T-cell (primary cell): Measurements from ENCODE around the gene SH3PXD2B. TPM values are rescaled to one million over a fixed set of nuclear protein-coding genes. Genes with fewer than 3 reads are reported as not detected.

Source experiments
- ATAC-seq, 4 experiments: fragments of 200-7000 bp in 3 of 4; fragments of 150-1000 bp in 1 of 4; cut with Tn5 transposase; replicated peaks in 1 of 4; 1 replicate in 3 of 4; 2 replicates in 1 of 4; pipeline ENCODE4 v1.10.0; 2021; ENCODE audit warnings: moderate library complexity in 3 of 4, mild to moderate bottlenecking in 2 of 4, moderate number of reproducible peaks in 1 of 4
- CTCF ChIA-PET, 2 donors: fragments of 300-600 bp; sonication (Branson Sonifier 250); formaldehyde crosslinking; loops; one replicate each; lab custom pipeline; 2022; ENCODE audit warnings: antibody characterized with exemption in 2 of 2; lab: Charles Lee
- POLR2A ChIA-PET, 2 donors: fragments of 300-600 bp; sonication (Branson Sonifier 250); formaldehyde crosslinking; loops; one replicate each; lab custom pipeline; 2022; ENCODE audit warnings: antibody characterized with exemption in 2 of 2; lab: Charles Lee
- DNase-seq, 35 experiments: peaks; one replicate each; pipeline versions ENCODE4 v3.0.0 to v3.0.0-alpha.2; 2013 to 2023
- H3K27ac ChIP-seq: one replicate; pipeline ENCODE4 v1.5.1; 2013; ENCODE audit warnings: low read length
- H3K27me3 ChIP-seq, 2 experiments: replicated peaks in 1 of 2; 1 replicate in 1 of 2; 2 replicates in 1 of 2; pipeline versions ENCODE4 v1.6.1 to v1.7.0; 2013; ENCODE audit warnings: low read length in 1 of 2, mixed read lengths in 1 of 2; ENCODE audit not compliant: control insufficient read depth in 2 of 2, insufficient read depth in 2 of 2; ENCODE audit errors: extremely low read depth in 1 of 2
- H3K36me3 ChIP-seq, 2 donors: 1 replicate in 1 of 2; 2 replicates in 1 of 2; pipeline versions ENCODE4 v1.6.1 to v1.7.0; 2013; ENCODE audit warnings: low read length in 1 of 2; ENCODE audit not compliant: control insufficient read depth in 2 of 2, insufficient read depth in 1 of 2; ENCODE audit errors: extremely low read depth in 1 of 2
- H3K4me1 ChIP-seq, 2 experiments: 1 replicate in 1 of 2; 2 replicates in 1 of 2; pipeline versions ENCODE4 v1.6.1 to v1.7.0; 2013; ENCODE audit warnings: low read length in 2 of 2, mixed read lengths in 1 of 2; ENCODE audit not compliant: insufficient read depth in 2 of 2, control insufficient read depth in 1 of 2; ENCODE audit errors: extremely low read depth in 1 of 2
- H3K4me3 ChIP-seq, 2 donors: 1 replicate in 1 of 2; 2 replicates in 1 of 2; pipeline versions ENCODE4 v1.5.1 to v1.7.0; 2013; ENCODE audit warnings: mild to moderate bottlenecking in 2 of 2, low read length in 1 of 2, moderate library complexity in 1 of 2; ENCODE audit not compliant: control insufficient read depth in 1 of 2; ENCODE audit errors: extremely low read depth in 1 of 2
- H3K9me3 ChIP-seq: 2 replicates; pipeline ENCODE4 v1.7.0; 2013
- H3K27ac Mint-ChIP-seq, 2 donors: one replicate each; pipeline ENCODE4 v1.8.0; 2020 to 2021; ENCODE audit warnings: mild to moderate bottlenecking in 2 of 2, mixed read lengths in 2 of 2
- H3K27me3 Mint-ChIP-seq, 2 donors: one replicate each; pipeline ENCODE4 v1.8.0; 2021 to 2022; ENCODE audit warnings: mixed read lengths in 2 of 2
- H3K36me3 Mint-ChIP-seq: one replicate; pipeline ENCODE4 v1.8.0; 2021; ENCODE audit warnings: mixed read lengths
- H3K4me1 Mint-ChIP-seq, 3 donors: one replicate each; pipeline ENCODE4 v1.8.0; 2020 to 2022; ENCODE audit warnings: mixed read lengths in 3 of 3, mild to moderate bottlenecking in 1 of 3
- H3K4me3 Mint-ChIP-seq, 3 donors: one replicate each; pipeline ENCODE4 v1.8.0; 2020 to 2022; ENCODE audit warnings: mild to moderate bottlenecking in 3 of 3, mixed read lengths in 3 of 3, moderate library complexity in 3 of 3
- H3K9me3 Mint-ChIP-seq, 3 donors: one replicate each; pipeline ENCODE4 v1.8.0; 2020 to 2022; ENCODE audit warnings: mixed read lengths in 3 of 3
- WGBS: methylation state at CpG from one replicate; pipeline ENCODE4 v1.1.5; 2013; ENCODE audit warnings: missing lambda C conversion rate; ENCODE audit not compliant: insufficient coverage; 5-methylcytosine and 5-hydroxymethylcytosine counted together
- total RNA-seq, 35 experiments: library from RNA in 6 of 35; stranded (reverse) in 6 of 35; fragments of 120-200 nt in 1 of 35; gene quantifications; one replicate each; pipeline versions ENCODE4 v1.2.1 to v1.2.4 and lab custom pipeline; 2013 to 2026

SH3PXD2B gene
- total RNA-seq, 5 donors from 2014 or later (not counting 1 experiment from before 2014, with no cell fraction given): 0.15 to 0.69 (median 0.38) TPM

GRCh38 chr5:172380987-172381643, 73.2 kb downstream of the SH3PXD2B start:
- Histone ChIP-seq H3K27ac (no peak overlapping the region), H3K9me3 (no peaks in the 10 kb centered on the region), H3K4me3 (no peak overlapping the region), H3K36me3 (no peaks in the 10 kb centered on the region), H3K27me3 (peaks cover 0 to 10% of the 10 kb centered on the region in 2 experiments), H3K4me1 (no peaks in the 10 kb centered on the region)
- Mint-ChIP-seq H3K9me3 (no peaks in the 10 kb centered on the region), H3K36me3 (no peaks in the 10 kb centered on the region), H3K27ac (no peak overlapping the region), H3K4me1 (no peaks in the 10 kb centered on the region), H3K4me3 (no peak overlapping the region), H3K27me3 (no peaks in the 10 kb centered on the region)
- DNase-seq: no peak
- WGBS: 93% methylated on average over 18 of the region's 21 CpGs
- no peak for ATAC-seq
- ChIA-PET POLR2A (no interaction called here), CTCF (interaction anchor here in 1 of 2 donors (0.5 kb wide), 1 partner anchor 69 kb away, joined by 3 read pairs; no protein-coding TSS in a partner anchor)

DNA sequence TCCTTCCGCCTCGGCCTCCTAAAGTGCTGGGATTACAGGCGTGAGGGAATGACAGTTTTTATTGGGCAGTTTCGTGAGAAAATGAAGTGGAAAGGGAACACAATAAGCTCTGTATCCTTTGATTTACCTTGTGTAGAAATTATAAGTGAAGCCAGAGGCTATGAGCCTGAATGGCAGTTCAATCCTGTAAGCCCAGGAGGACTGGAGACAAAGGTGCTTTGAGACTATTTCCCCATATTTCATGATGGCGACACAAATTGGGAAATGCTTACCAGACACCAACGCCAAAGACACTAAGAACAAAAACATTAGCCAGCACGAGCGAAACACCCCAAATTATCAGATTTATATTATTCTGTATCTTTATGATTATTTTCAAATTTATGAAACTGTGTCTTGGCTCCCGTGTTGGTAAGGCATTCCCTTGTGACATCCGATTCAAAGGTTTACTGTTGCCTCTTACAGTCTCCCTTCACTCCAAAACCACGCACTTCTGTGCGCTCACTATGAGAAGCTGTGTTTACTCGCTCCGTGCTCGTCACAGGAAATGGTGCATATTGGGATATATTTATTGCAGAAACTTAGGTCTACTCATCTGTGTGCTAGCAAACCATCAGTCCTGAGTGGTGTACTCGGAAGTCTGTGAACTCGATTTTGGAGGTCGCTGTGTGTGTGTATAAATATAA, 73.9 kb downstream of the SH3PXD2B start:
- POLR2A ChIA-PET: no interaction called here
- Mint-ChIP-seq H3K27ac (no peak overlapping the region), H3K4me3 (no peak overlapping the region), H3K9me3 (no peaks in the 10 kb centered on the region), H3K27me3 (no peaks in the 10 kb centered on the region), H3K36me3 (no peaks in the 10 kb centered on the region), H3K4me1 (no peaks in the 10 kb centered on the region)
- CTCF ChIA-PET: no interaction called here
- Histone ChIP-seq H3K27me3 (peaks cover 0 to 10% of the 10 kb centered on the region in 2 experiments), H3K27ac (no peak overlapping the region), H3K9me3 (no peaks in the 10 kb centered on the region), H3K4me1 (no peaks in the 10 kb centered on the region), H3K4me3 (no peak overlapping the region), H3K36me3 (no peaks in the 10 kb centered on the region)
- WGBS: 69% methylated on average over 4 of the region's 18 CpGs
- no peak for ATAC-seq
- DNase-seq: no peak

- H3K4me3 ChIP-seq: no peak overlapping the region
- H3K4me1 ChIP-seq: no peaks in the 10 kb centered on the region
- Mint-ChIP-seq H3K9me3 (no peaks in the 10 kb centered on the region), H3K36me3 (no peaks in the 10 kb centered on the region), H3K27me3 (no peaks in the 10 kb centered on the region), H3K4me3 (no peak overlapping the region), H3K4me1 (no peaks in the 10 kb centered on the region), H3K27ac (no peak overlapping the region)
- H3K36me3 ChIP-seq: no peaks in the 10 kb centered on the region
- ATAC-seq (no peak), DNase-seq (no peak)
- ChIA-PET CTCF (interaction anchor here in 1 of 2 donors (0.7 kb wide), 1 partner anchor 8 kb away, joined by 3 read pairs; no protein-coding TSS in a partner anchor), POLR2A (interaction anchor here in 1 of 2 donors (0.5 to 0.6 kb wide), 2 partner anchors 129 to 467 kb away, joined by 3 to 5 read pairs; no protein-coding TSS in a partner anchor)
- peaks cover 0 to 10% of the 10 kb centered on the region in 2 experiments for H3K27me3 ChIP-seq
- no peaks in the 10 kb centered on the region for H3K9me3 ChIP-seq
- 100% methylated on average over 1 of the region's 3 CpGs for WGBS
- H3K27ac ChIP-seq: no peak overlapping the region
Observed at GRCh38 chr5:172379481-172379880, 74.8 kb downstream of the SH3PXD2B start.

- H3K9me3 Mint-ChIP-seq: no peaks in the 10 kb centered on the region
- peaks cover 3% of the 10 kb centered on the region in 2 donors for H3K27me3 Mint-ChIP-seq
- CTCF ChIA-PET: no interaction called here
- Histone ChIP-seq H3K27me3 (peaks cover 0 to 10% of the 10 kb centered on the region in 2 experiments), H3K9me3 (no peaks in the 10 kb centered on the region), H3K4me1 (no peaks in the 10 kb centered on the region), H3K27ac (no peak overlapping the region), H3K4me3 (no peak overlapping the region), H3K36me3 (no peaks in the 10 kb centered on the region)
- no peak for DNase-seq
- WGBS: 24% methylated on average over 4 of the region's 4 CpGs
- no peak overlapping the region for H3K4me3 Mint-ChIP-seq
- POLR2A ChIA-PET: interaction anchor here in 1 of 2 donors (0.5 kb wide), 1 partner anchor 9 kb away, joined by 3 read pairs; no protein-coding TSS in a partner anchor
- ATAC-seq: no peak
- H3K4me1 Mint-ChIP-seq: no peaks in the 10 kb centered on the region
- no peaks in the 10 kb centered on the region for H3K36me3 Mint-ChIP-seq
- no peak overlapping the region for H3K27ac Mint-ChIP-seq
Observed at GRCh38 chr5:172377856-172378255, 76.5 kb downstream of the SH3PXD2B start.

DNA sequence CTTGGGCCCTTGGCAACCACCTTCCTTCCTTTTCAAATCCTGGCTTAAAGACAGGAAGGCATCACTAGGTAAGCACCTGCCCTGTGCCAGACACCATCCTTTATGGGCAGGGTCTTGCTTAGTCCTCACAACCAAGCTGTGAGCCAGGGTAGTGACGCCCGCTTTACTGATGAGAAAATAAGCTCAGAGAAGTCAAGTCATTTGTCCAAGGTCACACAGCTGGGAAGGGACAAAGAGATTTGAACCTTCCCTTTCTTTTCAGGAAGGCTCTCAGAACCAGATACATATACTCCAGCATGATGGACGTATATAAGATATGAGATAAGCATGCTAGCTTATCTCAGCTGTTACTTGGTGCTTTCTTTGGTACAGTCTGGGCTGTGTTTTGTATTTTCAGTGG, 76.9 kb downstream of the SH3PXD2B start:
- ATAC-seq (no peak), DNase-seq (no peak)
- Mint-ChIP-seq H3K4me3 (no peak overlapping the region), H3K9me3 (no peaks in the 10 kb centered on the region), H3K36me3 (no peaks in the 10 kb centered on the region), H3K27ac (no peak overlapping the region), H3K4me1 (no peaks in the 10 kb centered on the region), H3K27me3 (peaks cover 3% of the 10 kb centered on the region in 2 donors)
- Histone ChIP-seq H3K9me3 (no peaks in the 10 kb centered on the region), H3K4me3 (no peak overlapping the region), H3K36me3 (no peaks in the 10 kb centered on the region), H3K4me1 (no peaks in the 10 kb centered on the region), H3K27ac (no peak overlapping the region), H3K27me3 (peaks cover 0 to 10% of the 10 kb centered on the region in 2 experiments)
- POLR2A ChIA-PET: interaction anchor here in 1 of 2 donors (0.5 kb wide), 1 partner anchor 10 kb away, joined by 3 read pairs; no protein-coding TSS in a partner anchor
- CTCF ChIA-PET: no interaction called here
- WGBS: 82% methylated on average over 2 of the region's 3 CpGs

DNA sequence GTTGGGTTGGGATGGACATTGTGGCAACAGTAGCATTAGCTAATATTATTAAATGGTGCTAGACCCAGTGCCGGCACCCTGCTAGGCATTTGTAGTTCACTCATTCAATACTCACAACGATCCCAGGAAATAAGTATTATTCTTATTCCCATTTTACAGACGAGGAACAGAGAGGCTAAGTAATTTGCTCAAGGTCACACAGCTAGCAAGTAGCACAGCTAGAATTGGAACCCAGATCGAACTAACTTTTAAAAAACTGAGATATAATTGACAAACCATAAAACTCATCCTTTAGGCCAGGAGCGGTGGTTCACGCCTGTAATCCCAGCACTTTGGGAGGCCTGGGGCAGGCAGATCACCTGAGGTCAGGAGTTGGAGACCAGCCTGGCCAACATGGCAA, 79.5 kb downstream of the SH3PXD2B start:
- DNase-seq (no peak), ATAC-seq (no peak)
- peaks cover 0 to 8% of the 10 kb centered on the region in 2 experiments for H3K27me3 ChIP-seq
- H3K9me3 ChIP-seq: no peaks in the 10 kb centered on the region
- no peaks in the 10 kb centered on the region for H3K36me3 ChIP-seq
- H3K27me3 Mint-ChIP-seq: peaks cover 3% of the 10 kb centered on the region in 2 donors
- H3K4me1 Mint-ChIP-seq: no peaks in the 10 kb centered on the region
- no peak overlapping the region for H3K27ac Mint-ChIP-seq
- ChIA-PET CTCF (no interaction called here), POLR2A (no interaction called here)
- H3K27ac ChIP-seq: no peak overlapping the region
- no peak overlapping the region for H3K4me3 Mint-ChIP-seq
- H3K4me1 ChIP-seq: no peaks in the 10 kb centered on the region
- peaks cover 0 to 17% (median 13%) of the 10 kb centered on the region in 3 donors for H3K9me3 Mint-ChIP-seq
- 80% methylated on average over 1 of the region's 6 CpGs for WGBS
- peaks cover 7% of the 10 kb centered on the region for H3K36me3 Mint-ChIP-seq
- H3K4me3 ChIP-seq: no peak overlapping the region
